Cardiac fibroblast (primary cell): Measurements from ENCODE around the gene NOX3.

Experiments used
- DNase-seq, 2 donors: peaks; one replicate each; pipeline versions ENCODE4 v3.0.0 to v3.0.0-alpha.2; 2010; ENCODE audit warnings: low read depth in 2 of 2
- H3K4me3 ChIP-seq, 2 donors: replicated peaks in 1 of 2; 1 replicate in 1 of 2; 2 replicates in 1 of 2; pipeline ENCODE4 v1.5.1; 2011; ENCODE audit warnings: low read depth in 2 of 2, low read length in 2 of 2, mild to moderate bottlenecking in 2 of 2, moderate library complexity in 1 of 2
- TF ChIP-seq, protein P1 (sequence below): IDR thresholded peaks from one replicate; pipeline ENCODE4 v1.5.1; 2011; ENCODE audit warnings: low read depth, mild to moderate bottlenecking, low read length, inconsistent platforms

NOX3 gene

DNA sequence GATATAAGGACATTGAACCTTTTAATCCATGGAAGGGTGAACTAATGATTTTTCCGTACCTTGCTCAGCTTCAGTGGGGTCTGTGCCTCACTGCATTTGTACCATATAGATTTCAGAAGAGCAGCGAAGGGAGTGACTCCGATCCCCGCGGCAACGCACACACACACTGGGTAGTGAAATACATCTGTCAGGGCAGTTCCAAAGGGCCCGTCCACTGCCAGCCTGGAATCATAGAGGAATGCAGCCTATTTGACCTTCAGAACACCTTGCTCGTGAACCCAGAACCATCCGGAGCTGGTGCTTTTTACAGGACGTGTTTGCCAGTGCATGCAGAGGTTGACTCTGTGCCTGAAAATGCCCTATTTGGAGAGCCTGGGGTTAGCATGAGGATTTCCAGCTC is 33.0 kb downstream of the NOX3 start:
- TF ChIP-seq, protein P1, sequence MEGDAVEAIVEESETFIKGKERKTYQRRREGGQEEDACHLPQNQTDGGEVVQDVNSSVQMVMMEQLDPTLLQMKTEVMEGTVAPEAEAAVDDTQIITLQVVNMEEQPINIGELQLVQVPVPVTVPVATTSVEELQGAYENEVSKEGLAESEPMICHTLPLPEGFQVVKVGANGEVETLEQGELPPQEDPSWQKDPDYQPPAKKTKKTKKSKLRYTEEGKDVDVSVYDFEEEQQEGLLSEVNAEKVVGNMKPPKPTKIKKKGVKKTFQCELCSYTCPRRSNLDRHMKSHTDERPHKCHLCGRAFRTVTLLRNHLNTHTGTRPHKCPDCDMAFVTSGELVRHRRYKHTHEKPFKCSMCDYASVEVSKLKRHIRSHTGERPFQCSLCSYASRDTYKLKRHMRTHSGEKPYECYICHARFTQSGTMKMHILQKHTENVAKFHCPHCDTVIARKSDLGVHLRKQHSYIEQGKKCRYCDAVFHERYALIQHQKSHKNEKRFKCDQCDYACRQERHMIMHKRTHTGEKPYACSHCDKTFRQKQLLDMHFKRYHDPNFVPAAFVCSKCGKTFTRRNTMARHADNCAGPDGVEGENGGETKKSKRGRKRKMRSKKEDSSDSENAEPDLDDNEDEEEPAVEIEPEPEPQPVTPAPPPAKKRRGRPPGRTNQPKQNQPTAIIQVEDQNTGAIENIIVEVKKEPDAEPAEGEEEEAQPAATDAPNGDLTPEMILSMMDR: no peak
- no peak overlapping the region for H3K4me3 ChIP-seq
- DNase-seq: no peak

DNA sequence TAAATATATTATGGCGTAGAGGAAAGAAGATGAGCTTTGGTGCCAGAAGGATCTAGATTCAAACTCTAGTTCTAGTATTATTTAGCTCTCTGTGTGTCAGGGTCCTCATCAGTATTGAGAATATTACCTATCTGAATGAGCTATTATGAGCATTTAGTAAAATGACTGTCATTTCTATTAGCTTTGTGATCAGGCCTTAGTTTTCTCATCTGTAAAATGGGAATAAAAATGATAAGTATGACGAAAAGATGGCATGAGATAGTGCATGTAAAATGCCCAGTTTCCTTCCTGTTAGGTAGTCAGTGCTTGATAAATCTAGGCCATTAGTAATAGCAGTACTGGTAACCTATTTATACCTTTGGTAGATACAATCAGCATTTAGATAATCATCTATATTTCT is 35.1 kb downstream of the NOX3 start:
- TF ChIP-seq, protein P1: no peak
- H3K4me3 ChIP-seq: no peak overlapping the region
- no peak for DNase-seq

DNA sequence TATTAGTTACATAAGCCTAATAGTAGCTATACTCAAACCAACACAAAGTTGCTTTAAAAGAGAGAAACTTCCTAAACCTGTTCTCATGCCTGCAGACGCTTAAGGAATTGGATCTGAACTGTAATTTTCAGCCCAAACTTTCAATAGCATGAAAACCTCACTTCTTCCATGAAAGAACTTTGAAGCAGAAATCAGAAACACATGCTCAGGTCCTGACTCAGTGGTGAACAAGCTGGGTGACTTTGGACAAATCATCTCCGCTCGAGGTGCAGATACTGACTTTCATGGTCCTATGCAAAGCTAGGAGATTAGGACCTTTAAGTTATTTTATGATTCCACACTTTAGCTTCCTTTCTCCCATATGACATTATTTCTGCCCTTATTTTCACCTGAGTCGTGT is 36.5 kb downstream of the NOX3 start:
- peak in 1 of 2 donors; percentile 38 for DNase-seq
- TF ChIP-seq, protein P1: no peak
- no peak overlapping the region for H3K4me3 ChIP-seq

DNA sequence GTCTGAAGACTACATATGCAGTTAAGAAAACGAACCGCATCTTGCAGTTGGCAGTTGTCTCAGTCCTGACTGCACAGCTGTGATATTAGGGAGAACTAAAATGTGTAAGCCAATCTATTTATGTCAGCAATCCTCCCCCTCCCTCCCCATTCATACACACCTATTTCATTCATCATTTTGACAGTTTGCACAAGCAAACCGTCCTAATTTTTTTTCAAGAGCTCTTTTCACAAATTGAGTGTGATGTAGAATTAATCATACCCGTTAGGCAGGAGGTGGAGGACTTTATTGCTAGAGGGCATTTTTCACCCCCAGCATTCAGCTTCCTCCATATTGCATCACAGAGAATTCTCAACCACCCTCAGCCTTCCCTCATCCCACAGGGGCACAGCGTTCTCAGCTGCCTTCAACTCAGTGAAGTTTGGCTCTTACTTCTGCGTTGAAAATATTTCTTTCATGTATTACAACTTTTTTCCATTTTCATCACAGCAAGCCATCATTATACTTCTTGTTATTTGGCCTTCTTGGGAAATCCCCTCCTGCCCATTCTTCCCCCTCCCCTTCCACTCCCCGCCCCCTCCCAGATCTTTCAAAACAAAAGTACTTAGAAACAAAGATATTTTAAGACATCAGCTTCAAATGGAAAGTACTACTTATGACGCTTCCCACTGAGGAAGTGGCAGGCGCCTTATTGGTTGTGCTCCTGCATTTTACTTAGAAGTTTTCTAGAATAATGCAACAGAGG is 37.5 kb downstream of the NOX3 start:
- TF ChIP-seq, protein P1: no peak
- peak overlapping the region in 1 of 2 donors; percentile 24 for H3K4me3 ChIP-seq
- peak; percentile 70 to 83 for DNase-seq

DNA sequence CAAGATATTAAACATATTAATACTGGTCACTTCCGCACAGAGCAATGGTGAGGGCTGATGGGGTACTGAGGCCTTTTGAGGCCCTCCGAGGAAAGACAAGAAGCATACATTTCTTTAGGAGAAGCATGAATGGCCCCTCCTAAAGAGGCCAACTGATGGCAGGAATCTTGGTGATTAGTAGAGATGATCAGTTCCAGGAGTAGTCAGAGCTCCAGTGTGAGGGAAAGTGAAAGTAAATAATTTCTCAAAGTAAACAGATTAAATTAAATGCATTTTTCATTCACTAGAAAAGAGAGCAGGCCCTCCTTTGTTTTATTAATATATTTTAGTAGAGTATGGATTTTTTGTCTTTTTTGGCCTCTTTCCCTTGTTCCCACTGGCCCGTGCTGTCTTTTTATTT is 38.2 kb downstream of the NOX3 start:
- TF ChIP-seq, protein P1: no peak
- peak in 1 of 2 donors; percentile 18 for DNase-seq
- H3K4me3 ChIP-seq: no peak overlapping the region

DNA sequence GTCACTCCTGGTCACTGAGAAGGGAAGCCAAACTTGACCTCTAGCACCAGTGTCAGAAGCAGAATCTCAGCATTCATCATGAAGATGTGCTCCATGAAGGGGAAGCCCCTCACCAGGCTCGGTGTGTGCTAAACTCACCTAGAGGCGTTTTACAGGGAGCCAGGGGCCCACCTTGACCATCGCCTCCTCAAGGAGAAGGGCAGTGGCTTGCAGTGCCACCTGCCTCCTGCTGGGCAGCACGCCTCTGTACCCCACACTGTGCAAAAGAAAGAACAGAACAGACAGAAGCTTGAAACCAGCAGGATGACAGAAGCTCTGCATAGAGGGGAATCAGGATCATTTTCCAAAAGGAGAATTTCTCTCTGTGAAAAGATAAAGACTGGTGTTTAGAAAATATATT is 39.7 kb downstream of the NOX3 start:
- DNase-seq: no peak
- H3K4me3 ChIP-seq: no peak overlapping the region

More for the DNA sequence above, 39.7 kb downstream of the NOX3 start:
- TF ChIP-seq, protein P1: no peak
